ENCODE data around the gene PRSS8. TPM values are rescaled to one million over a fixed set of nuclear protein-coding genes. Genes with fewer than 3 reads are reported as not detected.
A peak's percentile ranks its signal among the peaks of the same experiment; 100 is the strongest.
"Not testable (repeated sequence)": the region's sequence is repeated elsewhere in the genome, so short reads cannot be mapped to it uniquely, and the experiment has no call there.

PRSS8 gene
- total RNA-seq, 1 donor from 2014 or later, result not detected

GRCh38 chr16:31144418-31144817 lies 8.9 kb upstream of the PRSS8 start:
- DNase-seq (ENCODE audit: low read depth in 2 of 2), result not testable (repeated sequence)

DNA sequence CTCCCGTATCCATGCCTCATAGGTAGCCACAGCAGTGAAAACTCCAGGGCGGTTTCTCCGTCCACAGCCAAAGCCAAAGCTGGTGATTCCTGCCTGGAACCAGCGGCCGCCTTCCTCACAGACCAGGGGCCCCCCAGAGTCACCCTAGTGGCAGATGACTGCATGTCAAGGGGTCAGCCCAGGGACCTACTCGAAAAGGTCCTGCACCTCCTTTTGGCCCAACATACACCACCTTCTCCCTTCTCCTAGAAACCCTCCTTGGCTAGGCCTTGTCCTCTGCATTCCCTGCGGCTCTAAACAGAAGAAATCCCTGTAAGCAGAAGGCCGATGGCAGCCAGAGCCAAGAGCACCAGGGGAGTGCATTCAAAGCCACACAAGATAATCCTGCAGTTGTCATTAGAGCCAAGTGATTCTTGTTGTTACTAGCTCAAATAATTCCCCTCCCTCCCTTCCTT lies 8.2 kb upstream of the PRSS8 start:
- DNase-seq (ENCODE audit: low read depth in 2 of 2), result no peak

DNA sequence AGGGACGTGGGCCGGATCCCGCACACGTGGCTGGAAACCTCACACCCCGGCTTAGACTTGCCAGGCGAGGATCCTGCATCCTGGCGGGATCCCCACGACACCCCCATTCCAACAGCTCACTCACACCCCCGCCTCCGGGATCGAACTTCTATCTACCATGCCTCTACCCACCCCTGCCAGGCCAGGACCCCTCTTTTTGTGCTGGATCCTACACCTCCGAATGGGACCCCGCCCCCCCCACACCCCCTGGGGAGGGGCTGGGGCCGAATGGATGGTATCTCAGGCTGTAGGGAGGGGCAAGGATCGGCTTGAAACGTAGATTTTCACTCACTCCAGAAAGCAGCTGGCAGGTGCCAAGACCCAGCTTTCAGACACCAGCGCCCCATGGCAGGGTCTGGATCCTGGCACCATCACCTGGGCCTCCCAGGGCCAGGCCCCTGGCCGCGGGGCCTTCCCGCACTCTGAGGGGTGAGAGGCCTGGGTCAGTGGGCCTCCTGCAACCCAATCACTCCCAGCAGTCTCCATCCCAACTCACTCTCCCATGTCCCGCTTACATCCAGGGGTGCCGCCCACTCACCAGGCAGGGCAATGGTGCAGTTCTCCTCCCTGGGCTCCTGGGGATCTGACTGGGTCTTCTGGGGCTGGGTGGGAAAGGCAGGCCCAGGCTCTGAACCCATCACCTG lies 7.6 kb upstream of the PRSS8 start:
- no peak for DNase-seq (ENCODE audit: low read depth in 2 of 2)

DNA sequence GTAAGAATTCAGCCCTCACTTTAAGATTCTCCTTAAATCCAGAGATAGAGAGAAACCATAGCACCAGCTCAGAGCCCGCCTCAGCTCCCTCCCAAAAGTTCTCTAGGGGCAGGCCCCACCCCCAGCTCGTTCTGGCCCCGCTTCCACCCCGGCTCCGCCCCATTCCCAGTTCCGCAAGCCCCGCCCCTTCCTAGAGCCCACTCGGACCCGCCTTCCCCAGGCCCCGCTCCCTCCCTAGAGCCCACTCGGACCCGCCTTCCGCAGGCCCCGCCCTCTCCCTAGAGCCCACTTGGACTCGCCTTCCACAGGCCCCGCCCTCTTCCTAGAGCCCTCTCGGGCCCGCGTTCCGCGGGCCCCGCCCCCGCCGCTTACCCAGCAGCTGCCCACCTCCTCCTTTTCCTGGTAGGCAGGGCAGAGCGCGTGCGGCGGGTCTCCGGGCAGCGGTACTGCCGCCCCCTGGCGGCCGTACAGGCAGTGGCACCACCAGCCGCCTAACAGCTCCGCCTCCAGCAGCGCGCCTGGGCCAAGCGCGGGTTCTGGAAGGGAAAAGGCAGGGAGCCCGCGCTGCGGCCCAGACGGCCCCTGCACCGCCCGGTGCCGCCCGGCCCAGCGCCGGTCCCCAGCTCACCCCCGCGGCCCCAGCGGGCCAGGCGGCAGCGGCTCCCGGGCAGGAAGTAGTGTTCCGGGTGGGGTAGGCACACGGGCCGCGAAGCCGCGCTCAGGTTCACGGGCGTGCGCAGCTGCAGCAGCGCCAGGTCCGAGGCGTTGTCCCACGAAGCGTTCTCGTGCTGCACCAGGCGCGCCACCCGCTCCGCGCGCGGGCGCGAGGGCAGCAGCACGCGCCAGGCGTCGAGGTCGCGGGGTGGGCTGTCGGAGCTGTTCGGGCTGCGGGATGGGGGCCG lies 6.8 kb upstream of the PRSS8 start:
- DNase-seq (ENCODE audit: low read depth in 2 of 2), result peak; percentile 99

DNA sequence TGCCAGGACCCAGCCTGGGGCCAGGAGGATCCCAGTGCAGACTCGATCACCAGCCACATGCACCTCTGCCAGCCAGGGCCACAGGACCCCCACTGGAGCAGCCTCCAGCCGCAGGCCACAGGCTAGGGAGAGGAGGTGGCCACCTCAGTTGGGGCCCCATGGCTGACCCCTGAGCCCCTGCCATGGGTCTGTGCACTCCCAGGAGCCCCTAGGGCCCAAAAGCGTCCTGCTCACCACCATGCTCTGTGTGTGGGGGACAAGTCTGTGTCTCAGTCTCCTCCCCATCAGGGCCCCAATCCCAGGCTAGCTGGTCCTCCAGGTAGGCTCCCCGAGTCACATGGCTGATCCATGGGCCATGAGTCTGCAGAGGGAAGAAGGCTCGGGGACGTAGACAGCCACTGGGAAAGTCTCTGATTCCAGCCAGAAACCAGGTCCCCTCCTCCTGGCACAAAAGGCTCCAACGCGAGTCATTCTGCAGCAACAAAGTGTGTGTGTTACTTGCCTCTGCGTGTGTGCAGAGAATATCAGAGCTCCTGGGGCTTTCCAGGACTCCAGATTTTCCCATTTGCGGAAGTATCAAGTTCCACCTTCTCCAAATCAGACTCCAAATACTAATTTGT lies 6.1 kb upstream of the PRSS8 start:
- DNase-seq (ENCODE audit: low read depth in 2 of 2), result peak in 1 of 2 donors; percentile 79

GRCh38 chr16:31141071-31141469 lies 5.5 kb upstream of the PRSS8 start:
- DNase-seq (ENCODE audit: low read depth in 2 of 2), result not testable (repeated sequence)

- DNase-seq (ENCODE audit: low read depth in 2 of 2), result peak in 1 of 2 donors; percentile 56
These were observed 3.4 kb upstream of the PRSS8 start for GRCh38 chr16:31138621-31139578.

DNA sequence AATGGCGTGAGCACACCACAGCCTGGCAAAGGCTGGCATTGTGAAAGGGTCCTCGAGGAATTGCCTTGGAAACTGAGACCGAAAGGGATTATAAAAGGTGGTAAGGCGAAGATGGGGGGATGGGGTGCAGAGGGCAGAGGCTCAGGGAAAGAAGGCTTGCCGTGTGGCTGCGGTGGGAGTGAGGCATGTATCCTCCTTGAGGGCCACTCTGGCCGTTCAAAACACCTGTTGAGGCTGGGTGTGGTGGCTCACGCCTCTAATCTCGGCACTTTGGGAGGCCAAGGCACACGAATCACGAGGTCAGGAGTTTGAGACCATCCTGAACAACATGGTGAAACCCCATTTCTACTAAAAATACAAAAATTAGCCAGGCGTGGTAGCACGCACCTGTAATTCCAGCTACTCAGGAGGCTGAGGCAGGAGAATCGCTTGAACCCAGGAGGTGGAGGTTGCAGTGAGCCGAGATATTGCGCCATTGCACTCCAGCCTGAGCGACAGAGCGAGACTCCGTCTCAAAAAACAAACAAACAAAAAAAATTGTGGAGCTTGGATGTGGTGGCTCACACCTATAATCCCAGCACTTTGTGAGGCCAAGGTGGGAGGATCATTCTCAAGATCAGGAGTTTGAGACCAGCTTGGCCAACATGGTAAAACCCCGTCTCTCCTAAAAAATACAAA lies 1.4 kb upstream of the PRSS8 start:
- DNase-seq (ENCODE audit: low read depth in 2 of 2), result not testable (repeated sequence)

DNA sequence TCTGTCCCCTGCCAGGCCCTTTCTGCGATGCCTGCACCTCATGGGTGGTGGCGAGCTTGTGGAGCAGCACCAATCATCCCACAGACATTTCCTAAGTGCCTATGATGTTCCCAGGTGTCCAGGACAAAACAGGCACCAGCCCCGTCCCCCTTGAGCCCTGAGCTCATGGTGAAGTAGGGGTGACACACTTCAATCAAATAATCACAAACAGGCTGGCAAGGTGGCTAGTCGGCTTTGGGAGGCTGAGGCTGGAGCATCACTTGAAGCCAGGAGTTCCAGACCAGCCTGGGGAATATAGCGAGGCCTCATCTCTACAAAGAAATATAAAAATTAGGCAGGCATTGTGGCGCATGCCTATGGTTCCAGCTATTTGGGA lies 748 bp upstream of the PRSS8 start:
- DNase-seq (ENCODE audit: low read depth in 2 of 2), result no peak

DNA sequence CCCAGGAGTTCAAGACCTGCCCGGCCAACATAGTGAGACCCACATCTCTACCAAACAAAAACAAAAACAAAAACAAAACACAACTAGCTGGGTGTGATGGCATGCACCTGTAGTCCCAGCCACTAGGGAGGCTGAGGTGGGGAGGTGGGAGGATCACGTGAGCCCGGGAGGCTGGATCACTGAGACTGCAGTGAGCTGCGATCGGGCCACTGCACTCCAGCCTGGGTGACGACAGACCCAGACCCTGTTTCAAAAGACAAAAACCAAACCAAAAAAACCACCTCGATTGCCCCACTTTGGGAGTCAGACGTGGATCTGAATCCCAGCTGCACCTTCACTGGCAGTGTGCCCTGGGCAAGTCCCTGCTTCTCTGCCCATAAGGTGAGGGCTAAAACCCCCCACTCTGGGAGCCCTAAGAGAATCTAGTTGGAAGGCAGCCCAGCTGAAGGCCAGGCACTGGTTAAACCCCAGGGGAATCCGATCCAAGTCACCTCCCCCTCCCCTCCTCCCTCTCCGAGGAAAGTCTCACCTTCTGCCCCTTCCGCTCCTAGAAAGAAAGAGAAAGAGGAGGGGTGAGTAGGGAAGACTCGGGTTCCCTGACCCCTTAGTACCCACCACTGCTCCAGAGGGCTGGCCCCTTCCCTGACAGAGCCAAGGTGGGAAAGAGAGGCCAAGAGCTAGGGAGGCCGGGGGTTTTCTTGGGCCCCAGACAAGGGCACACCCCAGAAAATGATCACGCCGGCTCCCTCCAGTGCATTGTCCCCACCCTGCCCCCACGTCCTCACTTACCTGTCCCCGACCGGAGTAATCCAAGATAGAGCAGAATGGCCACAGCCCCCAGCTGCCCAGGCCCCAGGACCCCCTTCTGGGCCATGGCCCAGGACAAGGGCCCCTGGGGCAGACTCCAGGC lies 647 bp downstream of the PRSS8 start:
- no peak for DNase-seq (ENCODE audit: low read depth in 2 of 2)

- no peak for DNase-seq (ENCODE audit: low read depth in 2 of 2)
These were observed 1.4 kb downstream of the PRSS8 start for GRCh38 chr16:31134091-31134571.

- DNase-seq (ENCODE audit: low read depth in 2 of 2), result no peak
These were observed 2.5 kb downstream of the PRSS8 start for GRCh38 chr16:31133046-31133501.

DNA sequence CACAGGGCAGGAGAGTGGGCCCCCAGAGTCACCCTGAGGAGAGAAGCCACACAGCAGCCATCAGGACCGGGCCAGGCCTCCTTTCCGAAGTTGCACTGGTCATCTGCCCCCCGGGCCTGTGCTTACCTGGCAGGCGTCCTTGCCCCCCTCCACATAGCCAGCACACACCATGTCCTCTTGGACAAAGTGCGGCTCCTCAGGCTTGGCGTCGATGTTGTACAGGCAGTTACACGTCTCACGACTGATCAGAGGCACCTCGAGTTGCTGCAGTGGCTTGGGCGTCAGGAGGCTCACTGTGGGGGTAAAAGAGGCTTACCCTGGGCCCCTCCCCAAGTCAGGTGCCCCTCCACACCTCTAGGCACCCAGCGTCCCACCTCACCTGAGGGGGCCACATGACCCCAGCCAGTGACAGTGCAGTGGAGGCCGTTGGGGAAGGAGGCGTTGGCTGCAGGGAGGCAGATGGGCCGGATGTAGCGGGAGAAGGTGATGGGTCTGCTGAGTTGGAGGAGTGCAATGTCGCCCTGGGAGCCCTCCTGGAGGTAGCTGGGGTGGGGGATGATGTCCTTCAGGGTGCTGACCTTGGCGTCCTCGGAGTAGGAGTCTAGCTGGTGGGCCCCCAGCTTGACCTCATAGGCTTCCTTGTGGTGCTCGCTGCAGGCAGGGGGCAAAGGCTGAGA lies 3.1 kb downstream of the PRSS8 start:
- DNase-seq (ENCODE audit: low read depth in 2 of 2), result no peak

GRCh38 chr16:31131841-31132271 lies 3.7 kb downstream of the PRSS8 start:
- no peak for DNase-seq (ENCODE audit: low read depth in 2 of 2)

DNA sequence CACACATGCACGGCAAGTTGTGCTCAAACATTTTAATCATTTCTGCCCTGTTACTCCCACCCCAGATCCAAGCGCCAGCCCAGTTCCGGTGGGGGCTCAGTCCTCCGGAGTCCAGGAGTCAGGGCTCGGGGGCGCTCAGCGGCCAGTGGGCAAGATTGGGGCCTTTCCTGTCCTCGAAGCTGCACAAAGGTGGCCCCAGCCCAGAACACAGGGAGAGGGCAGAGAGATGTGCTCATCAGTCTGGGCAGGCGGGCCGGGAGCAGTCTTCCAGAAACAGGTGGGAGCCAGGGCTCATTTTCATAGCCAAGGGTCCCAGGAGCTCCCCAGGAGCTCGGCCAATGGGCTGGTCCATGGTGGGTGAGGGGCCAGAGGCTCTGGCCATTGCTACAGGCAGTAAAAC lies 4.1 kb downstream of the PRSS8 start:
- no peak for DNase-seq (ENCODE audit: low read depth in 2 of 2)

GRCh38 chr16:31130899-31131298 lies 4.6 kb downstream of the PRSS8 start:
- DNase-seq (ENCODE audit: low read depth in 2 of 2), result no peak

DNA sequence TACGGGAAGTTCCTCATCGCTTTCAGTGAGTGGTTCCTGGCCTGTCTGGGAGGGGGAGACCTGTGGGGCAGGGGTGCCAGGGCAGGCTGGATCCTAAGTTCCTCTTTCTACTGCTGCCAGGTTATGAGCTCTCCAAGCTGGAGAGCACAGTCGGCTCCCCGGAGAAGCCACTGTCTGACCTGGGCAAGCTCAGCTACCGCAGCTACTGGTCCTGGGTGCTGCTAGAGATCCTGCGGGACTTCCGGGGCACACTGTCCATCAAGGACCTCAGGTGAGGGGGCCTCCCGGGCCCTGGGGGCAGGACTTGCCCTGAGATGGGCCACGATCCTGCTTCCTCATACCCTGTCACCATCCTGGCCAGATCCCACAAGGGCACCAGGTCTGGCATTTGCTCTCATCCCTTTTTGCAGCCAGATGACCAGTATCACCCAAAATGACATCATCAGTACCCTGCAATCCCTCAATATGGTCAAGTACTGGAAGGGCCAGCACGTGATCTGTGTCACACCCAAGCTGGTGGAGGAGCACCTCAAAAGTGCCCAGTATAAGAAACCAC lies 5.1 kb downstream of the PRSS8 start:
- no peak for DNase-seq (ENCODE audit: low read depth in 2 of 2)

All from lung microvascular endothelial cell (primary cell).